GM18498 (cell line): ENCODE data around the gene SOX6.
"Not testable (repeated sequence)": the region's sequence is repeated elsewhere in the genome, so short reads cannot be mapped to it uniquely, and the experiment has no call there.

Experiments used
- ATAC-seq: cut with Tn5 transposase; IDR thresholded peaks from one replicate; pipeline ENCODE4 v1.9.1; 2021; ENCODE audit warnings: mild to moderate bottlenecking, moderate library complexity; ENCODE audit not compliant: unreplicated experiment

SOX6 gene

DNA sequence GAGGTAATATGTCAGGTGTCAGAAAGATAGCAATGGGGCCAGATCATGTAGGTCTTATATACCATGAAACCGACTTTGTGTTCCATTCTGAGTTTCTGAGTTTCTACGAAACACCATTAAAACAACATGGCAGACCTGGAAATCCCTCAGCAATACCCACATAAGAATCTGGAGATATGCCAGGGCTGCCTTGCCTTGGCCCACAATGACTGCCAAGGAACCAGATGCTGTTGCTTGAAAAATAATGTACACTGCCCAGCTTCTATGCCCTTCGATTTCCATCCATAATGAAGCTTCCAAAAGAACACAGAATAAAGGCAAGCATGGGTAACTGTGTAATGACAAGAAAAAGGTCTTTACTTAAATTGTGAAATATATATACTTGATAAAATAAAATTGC lies 277.4 kb downstream of the SOX6 start:
- no peak for ATAC-seq

DNA sequence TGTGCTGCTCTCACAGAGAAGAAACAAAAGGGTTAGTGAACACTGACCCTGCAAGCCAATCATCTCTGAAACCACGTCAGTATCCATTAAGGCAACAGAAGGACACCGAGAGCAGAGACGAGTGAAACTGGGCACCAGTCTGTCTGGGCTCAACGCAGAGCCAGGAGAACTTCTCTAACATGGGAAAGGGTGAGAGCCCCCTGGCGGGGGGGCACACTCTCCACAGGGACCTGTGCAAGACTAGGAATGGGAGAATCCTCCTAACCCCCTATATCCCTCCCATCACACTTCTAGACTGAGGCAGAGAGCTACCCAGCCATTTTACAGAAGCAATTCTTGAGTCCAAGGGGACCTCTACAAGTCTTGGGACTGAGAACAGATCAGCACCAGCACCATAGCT lies 285.8 kb downstream of the SOX6 start:
- ATAC-seq, result no peak

GRCh38 chr11:16067268-16067667 lies 289.1 kb downstream of the SOX6 start:
- ATAC-seq, result not testable (repeated sequence)

- ATAC-seq, result no peak
These were observed 297.0 kb downstream of the SOX6 start for GRCh38 chr11:16059332-16059731.

- no peak for ATAC-seq
These were observed 297.7 kb downstream of the SOX6 start for GRCh38 chr11:16058671-16059070.

DNA sequence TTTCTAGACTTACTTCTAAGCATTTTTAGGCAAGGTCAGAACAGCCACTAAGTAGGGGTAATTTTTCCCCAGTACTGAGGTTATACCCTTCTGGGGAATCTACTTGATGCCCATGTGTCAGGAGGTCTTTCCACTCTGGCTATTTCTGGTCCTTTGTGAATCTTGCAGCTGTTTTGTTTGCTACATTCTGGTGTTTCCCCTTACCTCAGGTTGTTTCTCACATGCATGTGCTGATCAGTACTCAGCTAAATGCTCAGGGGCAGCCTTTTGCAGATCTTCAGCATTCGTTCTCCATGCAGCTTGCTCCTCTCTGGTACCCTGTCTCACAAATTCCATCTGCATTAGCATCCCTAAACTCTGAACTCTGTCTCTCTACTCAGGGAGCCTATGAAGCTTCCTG lies 303.6 kb downstream of the SOX6 start:
- ATAC-seq, result no peak

- no peak for ATAC-seq
These were observed 306.7 kb downstream of the SOX6 start for GRCh38 chr11:16049611-16050010.

GRCh38 chr11:16047073-16047472 lies 309.3 kb downstream of the SOX6 start:
- no peak for ATAC-seq

- ATAC-seq, result no peak
These were observed 312.7 kb downstream of the SOX6 start for GRCh38 chr11:16043617-16044016.

DNA sequence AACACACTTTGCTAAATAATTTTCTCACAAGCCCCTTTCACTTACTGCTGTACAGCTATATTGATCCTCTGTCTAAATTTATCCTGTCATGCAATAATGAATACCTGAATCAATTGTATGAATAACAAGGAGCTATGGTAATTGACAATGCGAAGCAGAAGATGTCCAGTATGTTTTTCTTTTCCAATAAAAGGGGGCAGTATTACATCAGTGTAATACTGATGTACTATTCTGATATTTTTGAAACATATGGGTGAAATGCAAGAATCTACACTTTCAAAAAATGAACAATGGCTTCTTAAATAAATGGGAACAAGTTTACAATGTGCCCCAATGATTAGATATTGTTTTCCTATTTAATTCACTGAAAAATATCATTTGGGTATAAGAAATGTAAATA lies 315.1 kb downstream of the SOX6 start:
- no peak for ATAC-seq

GRCh38 chr11:16040151-16040550 lies 316.2 kb downstream of the SOX6 start:
- no peak for ATAC-seq

DNA sequence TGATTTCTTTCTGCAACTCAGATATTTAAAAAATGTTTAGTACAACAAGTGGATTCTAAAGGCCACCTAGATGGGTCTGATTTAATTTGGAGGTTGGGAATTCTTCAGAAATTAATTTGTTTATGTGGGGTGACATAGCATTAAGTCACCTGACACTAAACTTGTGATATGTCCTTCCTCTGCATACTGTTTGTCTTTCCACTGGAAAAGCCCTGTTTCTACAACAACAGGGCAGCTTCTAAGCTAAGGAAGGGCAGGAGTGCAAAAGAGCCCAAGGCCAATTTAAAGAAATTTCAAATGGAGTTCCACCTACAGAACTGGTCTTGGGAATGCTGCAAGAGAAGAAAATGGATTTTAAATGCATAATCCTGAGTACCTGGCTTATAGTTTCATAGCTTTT lies 319.2 kb downstream of the SOX6 start:
- ATAC-seq, result no peak

- ATAC-seq, result no peak
These were observed 320.1 kb downstream of the SOX6 start for GRCh38 chr11:16036218-16036617.

DNA sequence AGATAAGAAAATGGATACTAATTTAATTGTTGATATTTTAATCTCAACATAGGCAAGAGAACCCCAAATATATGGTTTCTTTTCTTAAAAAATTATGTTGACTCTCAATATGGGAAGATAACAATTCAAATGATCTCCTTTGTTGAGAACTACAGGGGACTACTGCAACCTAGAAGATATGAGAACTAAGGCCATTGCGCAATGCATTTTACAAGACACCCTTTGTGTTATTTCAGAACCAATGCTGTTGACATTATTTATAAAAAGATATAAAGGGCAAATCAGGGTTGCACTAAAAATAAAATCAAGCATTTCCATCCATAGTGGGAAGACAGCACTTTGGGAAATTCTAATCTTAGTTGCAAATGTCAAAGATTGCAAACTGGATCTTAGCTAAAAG lies 322.3 kb downstream of the SOX6 start:
- ATAC-seq, result no peak

- no peak for ATAC-seq
These were observed 323.4 kb downstream of the SOX6 start for GRCh38 chr11:16032974-16033373.

GRCh38 chr11:16031210-16031609 lies 325.1 kb downstream of the SOX6 start:
- ATAC-seq, result no peak

DNA sequence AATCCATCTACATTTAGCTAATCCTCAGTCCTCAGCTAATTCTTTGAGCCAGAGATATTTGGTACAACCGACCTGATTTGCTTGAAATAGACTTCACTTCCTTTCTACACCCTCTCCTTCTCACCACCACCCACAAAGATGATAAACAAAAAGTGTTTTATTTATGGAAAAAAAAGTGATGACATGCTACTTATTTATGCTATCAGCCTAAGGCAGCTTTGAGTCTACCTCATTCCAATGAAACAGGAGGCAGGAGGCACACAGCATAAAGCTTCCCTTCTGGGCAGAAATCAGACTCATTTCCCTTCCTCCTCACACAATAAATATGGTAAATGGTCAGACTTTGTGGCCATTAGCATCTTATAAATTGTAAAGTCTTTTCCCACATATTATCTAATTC lies 325.7 kb downstream of the SOX6 start:
- ATAC-seq, result no peak

- ATAC-seq, result not testable (repeated sequence)
These were observed 327.2 kb downstream of the SOX6 start for GRCh38 chr11:16029151-16029550.

- ATAC-seq, result no peak
These were observed 327.9 kb downstream of the SOX6 start for GRCh38 chr11:16028419-16028818.

GRCh38 chr11:16027621-16028020 lies 328.7 kb downstream of the SOX6 start:
- ATAC-seq, result no peak

DNA sequence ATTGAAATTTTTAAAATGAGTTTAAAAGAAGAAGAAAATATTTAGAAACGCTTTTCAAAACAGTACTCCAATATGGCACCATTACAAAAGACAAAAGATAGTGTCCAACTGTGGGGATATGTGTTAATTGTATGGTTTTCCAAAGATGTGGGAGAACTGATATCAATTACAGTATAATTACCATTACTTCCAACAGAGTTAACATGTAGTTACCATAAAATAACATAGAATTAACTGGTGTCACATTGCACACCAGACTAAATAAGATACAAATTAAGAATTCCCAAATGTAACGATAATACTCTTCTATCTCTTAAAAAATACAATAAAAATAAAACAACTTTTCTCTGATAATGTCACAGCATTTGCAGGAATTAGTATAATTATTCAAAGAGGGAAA lies 329.5 kb downstream of the SOX6 start:
- ATAC-seq, result no peak

GRCh38 chr11:16018931-16019330 lies 337.4 kb downstream of the SOX6 start:
- ATAC-seq, result no peak

DNA sequence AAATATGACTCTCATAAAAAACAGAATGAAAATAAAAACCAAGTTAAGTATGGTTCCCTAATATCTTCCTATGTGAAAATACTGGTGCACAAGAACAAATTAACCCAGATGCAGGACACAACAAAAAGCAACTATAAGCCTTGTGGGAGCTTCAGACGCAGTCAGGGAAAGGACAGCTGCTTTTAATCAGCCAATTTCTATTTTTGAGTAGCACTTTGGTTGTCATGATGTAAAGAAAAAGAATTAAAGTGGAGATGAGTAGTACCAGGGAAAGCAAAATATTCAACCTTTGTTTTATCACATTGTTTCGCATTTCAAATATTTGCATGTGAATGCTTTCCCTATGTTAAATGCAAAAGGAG lies 339.9 kb downstream of the SOX6 start:
- no peak for ATAC-seq
